Brain microvascular endothelial cell (primary cell): Measurements from ENCODE around the gene STK16.

Experiments
- DNase-seq: peaks from one replicate; pipeline ENCODE4 v3.0.0-alpha.2; 2020
- H3K27ac ChIP-seq: fragments of 250-450 bp; sonication (Bioruptor Pico); 2 replicates; pipeline ENCODE4 v1.5.1; 2020; ENCODE audit warnings: mild to moderate bottlenecking, moderate library complexity
- H3K27me3 ChIP-seq: fragments of 250-450 bp; sonication (Bioruptor Pico); replicated peaks from 2 replicates; pipeline ENCODE4 v1.5.1; 2020; ENCODE audit warnings: mild to moderate bottlenecking
- H3K36me3 ChIP-seq: fragments of 250-450 bp; sonication (Bioruptor Pico); replicated peaks from 2 replicates; pipeline ENCODE4 v1.5.1; 2020; ENCODE audit warnings: mild to moderate bottlenecking
- H3K4me3 ChIP-seq: 2 replicates; pipeline ENCODE4 v1.5.1; 2011; ENCODE audit warnings: low read depth, mild to moderate bottlenecking, control low read depth, low read length, moderate library complexity
- in situ Hi-C: cut with HindIII; loops from 2 replicates; pipeline ENCODE4 v1.10.0; 2017; ENCODE audit warnings: low sequenced_read_pairs, low pct_ligation_motif_present
- TF ChIP-seq, protein P1 (sequence below): IDR thresholded peaks from 2 replicates; pipeline ENCODE4 v1.5.1; 2011; ENCODE audit warnings: low read depth, mild to moderate bottlenecking, moderate library complexity, low read length, control low read depth, inconsistent platforms; ENCODE audit errors: missing control alignments

The STK16 gene

DNA sequence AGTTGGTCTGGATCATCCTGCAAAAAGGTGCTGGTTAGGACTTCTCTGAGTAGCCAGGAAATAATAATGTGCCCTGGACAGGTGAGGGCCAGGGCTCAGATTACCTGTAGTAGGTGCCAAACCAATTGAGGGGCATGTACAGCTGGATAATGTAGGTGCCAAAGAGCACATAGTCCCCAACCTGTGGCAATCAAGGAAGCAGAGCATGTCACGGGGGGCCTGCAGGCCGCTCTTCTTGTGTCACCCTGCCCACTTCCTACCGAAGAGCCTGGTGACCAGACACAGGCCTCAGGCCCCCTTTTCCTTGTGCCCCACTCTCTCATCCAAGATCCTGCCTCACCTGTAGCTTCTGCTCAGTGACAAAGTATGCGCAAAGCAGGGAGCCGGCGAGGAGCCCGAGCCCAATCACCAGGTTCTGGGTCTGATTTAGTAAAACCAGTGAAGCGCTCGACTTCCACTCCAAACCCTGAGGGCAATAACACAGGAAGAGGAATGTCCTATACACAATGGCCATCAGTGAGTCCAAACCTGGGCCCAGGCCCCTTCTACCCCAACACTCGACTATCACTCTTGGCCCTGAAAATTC is 31.7 kb upstream of the STK16 start:
- no peak overlapping the region for H3K4me3 ChIP-seq
- H3K36me3 ChIP-seq, result peaks cover 6% of the 10 kb centered on the region
- in situ Hi-C loops, result no loop called here
- no peaks in the 10 kb centered on the region for H3K27me3 ChIP-seq
- DNase-seq, result no peak
- TF ChIP-seq, protein P1, sequence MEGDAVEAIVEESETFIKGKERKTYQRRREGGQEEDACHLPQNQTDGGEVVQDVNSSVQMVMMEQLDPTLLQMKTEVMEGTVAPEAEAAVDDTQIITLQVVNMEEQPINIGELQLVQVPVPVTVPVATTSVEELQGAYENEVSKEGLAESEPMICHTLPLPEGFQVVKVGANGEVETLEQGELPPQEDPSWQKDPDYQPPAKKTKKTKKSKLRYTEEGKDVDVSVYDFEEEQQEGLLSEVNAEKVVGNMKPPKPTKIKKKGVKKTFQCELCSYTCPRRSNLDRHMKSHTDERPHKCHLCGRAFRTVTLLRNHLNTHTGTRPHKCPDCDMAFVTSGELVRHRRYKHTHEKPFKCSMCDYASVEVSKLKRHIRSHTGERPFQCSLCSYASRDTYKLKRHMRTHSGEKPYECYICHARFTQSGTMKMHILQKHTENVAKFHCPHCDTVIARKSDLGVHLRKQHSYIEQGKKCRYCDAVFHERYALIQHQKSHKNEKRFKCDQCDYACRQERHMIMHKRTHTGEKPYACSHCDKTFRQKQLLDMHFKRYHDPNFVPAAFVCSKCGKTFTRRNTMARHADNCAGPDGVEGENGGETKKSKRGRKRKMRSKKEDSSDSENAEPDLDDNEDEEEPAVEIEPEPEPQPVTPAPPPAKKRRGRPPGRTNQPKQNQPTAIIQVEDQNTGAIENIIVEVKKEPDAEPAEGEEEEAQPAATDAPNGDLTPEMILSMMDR, result no peak
- no peak overlapping the region for H3K27ac ChIP-seq

DNA sequence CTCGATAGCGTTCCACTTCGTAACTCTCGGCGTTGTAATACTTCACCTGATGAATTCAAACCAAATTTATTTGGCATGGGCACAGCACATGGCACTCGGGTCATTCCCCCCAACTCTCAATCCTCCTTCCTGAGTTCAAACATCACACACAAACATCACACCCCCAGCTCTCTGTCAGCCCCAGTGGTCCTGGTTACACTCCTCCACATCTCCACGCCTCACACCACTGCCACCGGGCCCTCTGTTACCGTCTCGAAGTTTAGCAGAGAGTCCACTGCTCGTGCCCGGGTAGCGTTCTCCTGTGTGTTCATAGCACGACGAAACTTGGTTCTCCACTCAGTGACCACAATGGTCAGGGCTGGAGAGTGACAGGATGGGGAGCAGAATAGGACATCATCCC is 31.1 kb upstream of the STK16 start:
- Histone ChIP-seq H3K36me3 (peaks cover 2% of the 10 kb centered on the region), H3K27me3 (no peaks in the 10 kb centered on the region), H3K27ac (no peak overlapping the region), H3K4me3 (no peak overlapping the region)
- in situ Hi-C loops, result no loop called here
- DNase-seq, result no peak
- TF ChIP-seq, protein P1, result no peak

DNA sequence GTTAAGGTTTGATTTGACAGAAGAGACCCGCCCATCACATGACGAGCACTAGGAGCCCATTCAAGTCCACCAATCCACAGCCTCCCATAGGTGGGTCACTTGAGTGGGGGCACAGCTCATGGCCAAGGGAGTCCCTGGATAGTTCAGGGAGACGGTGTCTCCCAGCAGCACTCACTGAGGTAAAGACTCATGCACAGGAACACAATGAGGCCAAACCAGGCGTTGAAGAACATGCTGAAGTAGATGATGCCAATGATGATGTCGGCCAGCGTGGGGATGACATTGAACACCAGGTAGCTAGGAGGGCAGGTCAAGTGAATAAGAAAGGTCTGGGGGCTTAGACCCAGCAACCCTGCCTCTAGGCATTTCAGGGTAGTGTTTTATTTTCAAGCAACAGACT is 30.5 kb upstream of the STK16 start:
- Histone ChIP-seq H3K4me3 (no peak overlapping the region), H3K27me3 (no peaks in the 10 kb centered on the region), H3K36me3 (peaks cover 2% of the 10 kb centered on the region), H3K27ac (no peak overlapping the region)
- in situ Hi-C loops, result no loop called here
- TF ChIP-seq, protein P1, result no peak
- DNase-seq, result no peak

DNA sequence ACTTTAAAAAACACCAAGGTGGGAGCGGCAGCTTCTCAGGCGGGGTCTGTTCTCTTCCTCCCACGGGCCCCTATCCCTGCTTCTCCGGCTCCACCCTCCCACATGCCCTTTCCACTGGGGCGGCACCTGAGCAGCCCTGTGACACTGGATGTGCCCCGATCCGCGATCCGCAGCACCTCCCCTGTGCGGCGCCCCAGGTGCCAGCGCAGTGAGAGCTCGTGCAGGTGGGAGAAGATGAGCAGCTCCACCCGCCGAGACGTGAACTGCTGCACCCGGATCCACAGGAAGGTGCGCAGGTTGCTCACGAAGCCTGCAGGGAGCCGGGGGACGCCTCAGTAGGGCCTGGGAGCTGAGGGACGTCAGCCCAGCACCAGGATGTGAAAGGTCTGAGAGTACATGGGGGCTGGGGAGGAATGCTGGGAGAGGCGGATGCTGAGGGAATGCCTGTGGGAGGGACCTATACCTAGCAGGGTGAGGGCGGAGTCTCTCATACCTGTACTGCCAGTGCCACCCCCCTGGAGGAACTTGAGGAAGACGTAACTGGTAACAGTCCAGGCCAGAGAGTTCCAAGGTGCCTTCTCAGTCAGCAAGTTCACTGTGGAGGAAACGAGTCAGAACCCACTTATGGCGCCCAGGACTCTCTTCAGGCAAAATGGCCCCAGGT is 29.3 kb upstream of the STK16 start:
- no peaks in the 10 kb centered on the region for H3K27me3 ChIP-seq
- no peak overlapping the region for H3K4me3 ChIP-seq
- DNase-seq, result no peak
- in situ Hi-C loops, result no loop called here
- H3K27ac ChIP-seq, result no peak overlapping the region
- H3K36me3 ChIP-seq, result peaks cover 10% of the 10 kb centered on the region
- TF ChIP-seq, protein P1, result no peak

DNA sequence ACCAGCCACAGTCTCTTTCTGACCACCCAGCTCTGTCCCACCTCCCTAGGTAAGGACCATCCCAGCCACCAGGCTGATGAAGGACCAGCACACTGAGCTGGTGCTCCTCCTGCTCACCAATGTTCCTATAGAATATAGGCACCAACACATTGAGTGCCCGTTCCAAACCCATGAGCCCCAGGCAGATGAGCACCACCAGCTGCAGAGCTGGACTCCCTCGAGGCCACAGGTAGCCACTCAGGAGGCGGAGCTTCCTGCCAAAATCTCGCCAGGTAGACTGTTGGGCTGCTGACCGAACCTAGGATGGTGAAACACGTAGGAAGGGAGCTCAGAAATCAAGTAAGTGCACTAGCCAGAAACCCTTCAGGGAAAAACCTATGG is 28.8 kb upstream of the STK16 start:
- Histone ChIP-seq H3K27ac (no peak overlapping the region), H3K27me3 (no peaks in the 10 kb centered on the region), H3K4me3 (no peak overlapping the region), H3K36me3 (peaks cover 15% of the 10 kb centered on the region)
- TF ChIP-seq, protein P1, result no peak
- DNase-seq, result no peak
- in situ Hi-C loops, result no loop called here
